HTR-8/SVneo (cell line): Measurements from ENCODE around the gene GYS2.

Experiments used
- DNase-seq: peaks from one replicate; pipeline ENCODE4 v3.0.0; 2011; ENCODE audit warnings: low spot score, mixed read lengths; ENCODE audit not compliant: insufficient read length
- FAIRE-seq: peaks from 2 replicates; lab custom pipeline; 2011; peaks lifted over from hg19 to GRCh38; lab: Jason Lieb, UNC

GYS2 gene

DNA sequence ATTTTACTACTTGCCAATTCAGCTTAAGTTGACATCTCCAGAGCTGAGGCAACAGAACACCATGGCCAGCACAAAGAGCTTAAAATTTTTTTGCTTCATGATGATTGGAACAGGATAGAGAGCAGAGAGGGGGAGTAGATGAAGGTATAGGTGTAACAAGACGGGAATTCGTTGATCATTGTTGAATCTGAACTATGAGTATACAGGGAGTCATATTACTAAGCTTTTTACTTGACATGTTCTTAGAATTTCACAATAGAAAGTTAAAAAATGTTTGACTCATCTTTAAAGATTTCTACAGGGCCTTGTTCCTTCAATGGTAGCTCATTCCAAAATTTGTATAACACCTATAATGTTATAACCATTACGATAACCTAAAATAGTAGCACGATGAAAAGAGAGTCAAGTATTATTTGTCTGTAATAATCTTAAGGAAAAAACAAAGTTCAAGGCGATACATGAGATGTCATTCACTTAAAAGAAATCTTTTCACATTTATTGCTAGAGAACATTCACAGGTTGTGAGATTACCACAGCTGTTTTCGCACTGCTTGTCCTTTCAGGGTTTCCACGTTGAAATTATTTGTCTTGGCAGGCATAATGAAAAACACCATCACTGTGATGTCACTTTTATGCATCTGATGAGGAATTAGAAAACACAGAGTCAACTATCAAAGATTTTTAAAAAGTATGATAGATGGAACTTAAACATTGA, 44.6 kb downstream of the GYS2 start:
- FAIRE-seq, result no peak
- DNase-seq, result no peak

DNA sequence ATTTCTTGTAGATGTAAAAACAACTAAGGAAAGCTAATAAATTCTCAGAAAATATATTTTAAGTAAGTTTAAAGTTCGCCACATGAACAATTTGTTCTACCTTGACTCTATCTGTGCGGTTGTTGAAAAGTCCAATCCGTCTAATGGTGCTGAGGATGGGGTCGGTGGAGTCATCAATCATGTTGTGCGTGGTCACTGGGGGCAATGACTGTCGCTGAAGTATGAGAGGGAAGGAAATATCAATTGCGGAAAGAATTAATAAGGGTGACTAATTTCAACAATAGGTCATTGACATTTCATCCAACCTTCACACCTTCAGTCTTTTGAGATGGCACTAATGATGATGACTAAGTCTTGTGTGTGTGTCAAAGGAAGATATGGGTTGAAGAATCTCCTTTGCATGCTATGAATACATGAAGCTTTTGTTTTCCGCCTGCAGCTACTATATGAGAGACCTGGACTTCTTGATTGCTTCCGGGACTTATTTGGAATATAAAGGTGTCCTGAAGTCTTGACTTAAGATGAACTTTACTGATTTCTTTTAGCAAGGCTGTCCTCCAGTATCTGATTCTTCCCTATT, 46.5 kb downstream of the GYS2 start:
- no peak for DNase-seq
- no peak for FAIRE-seq

DNA sequence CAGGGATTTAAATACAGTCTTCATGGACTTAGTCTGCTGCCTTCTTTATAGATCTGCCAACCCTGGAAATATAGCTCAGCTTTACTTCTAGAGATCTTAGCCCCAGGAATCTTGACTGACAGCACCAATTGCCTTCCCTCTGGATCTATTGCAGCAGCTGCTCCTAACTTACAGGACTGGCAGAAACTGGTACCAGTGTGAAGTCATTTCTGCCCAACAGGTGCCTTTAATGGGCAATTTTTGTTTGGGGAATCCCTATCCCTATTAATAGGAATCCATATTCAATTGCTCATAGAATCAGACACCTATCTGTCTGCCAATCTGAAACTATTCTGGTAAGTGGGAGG, 51.3 kb downstream of the GYS2 start:
- no peak for DNase-seq

DNA sequence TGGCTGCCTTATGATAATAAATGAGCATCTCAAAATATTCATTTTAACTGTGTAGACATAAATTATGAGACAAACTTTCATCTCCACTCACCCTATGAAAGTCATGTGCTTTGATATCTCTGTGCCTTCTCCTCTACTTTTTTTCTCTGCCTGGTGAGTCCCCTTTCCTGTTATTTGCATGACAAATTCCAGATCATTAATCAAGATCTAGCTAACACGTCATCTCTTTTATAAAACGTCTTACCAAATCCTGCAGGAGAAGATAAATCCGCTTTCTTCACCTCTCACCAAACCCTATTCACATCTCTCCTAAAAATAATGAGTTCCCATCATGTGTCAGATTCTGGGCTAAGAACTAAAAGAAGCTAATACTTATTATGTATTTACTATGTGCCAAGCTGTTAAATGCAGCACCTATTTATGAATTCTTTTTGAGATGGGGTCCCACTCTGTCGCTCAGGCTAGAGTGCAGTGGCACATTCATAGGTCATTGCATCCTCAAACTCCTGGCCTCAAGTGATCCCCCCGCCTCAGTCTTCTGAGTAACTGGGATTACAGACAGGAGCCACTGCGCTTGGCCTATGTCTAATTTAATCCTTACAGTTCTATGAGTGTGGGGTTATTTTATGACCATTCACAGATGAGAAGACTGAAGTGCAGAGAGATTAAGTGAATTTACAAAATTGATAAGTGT, 51.9 kb downstream of the GYS2 start:
- no peak for DNase-seq
- no peak for FAIRE-seq

More for the DNA sequence above, 51.3 kb downstream of the GYS2 start:
- FAIRE-seq, result no peak

DNA sequence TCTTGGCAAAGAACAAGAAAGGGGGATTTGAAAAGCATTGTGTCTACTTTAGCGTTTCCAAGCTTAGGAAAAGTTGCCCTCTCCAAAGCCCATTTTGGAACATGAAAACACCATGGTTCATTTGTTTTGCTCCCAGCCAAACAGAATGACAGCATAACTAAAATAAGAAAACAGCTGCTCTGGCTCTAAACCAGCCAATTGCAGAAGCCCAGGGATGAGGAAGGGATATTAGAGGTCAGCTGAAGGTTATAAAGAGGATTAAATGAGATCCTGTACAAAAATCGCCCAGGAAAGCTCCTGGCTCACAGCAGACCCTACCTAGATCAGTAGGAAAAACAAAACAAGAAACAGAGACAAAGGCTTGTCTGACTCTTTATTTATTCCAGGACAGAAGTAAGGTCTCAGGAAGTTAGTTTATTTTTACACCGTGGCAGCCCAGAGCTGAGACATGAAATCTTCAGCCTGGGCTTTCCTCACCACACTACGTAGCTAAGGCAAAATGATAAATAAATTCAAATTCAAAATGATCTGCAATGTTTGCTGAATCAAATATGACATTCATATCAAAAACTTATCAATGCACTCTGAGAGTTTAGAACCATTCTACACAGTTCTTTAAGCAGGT, 52.7 kb downstream of the GYS2 start:
- FAIRE-seq, result no peak
- DNase-seq, result no peak

DNA sequence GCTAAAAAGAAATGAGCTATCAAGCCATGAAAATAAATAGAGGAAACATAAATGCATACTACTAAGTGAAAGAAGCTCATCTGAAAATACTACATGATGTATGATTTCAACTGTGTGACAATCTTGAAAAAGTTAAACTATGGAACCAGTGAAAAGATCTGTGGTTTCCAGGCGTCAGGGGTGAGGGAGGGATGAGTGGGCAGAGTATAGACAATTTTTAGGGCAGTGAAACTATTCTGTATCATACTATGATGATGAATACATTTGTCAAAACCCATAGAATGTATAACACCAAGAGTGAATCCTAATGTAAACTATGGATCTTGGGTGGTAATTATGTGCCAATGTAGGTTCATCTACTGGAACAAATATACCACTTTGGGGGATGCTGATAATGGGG, 57.2 kb downstream of the GYS2 start:
- no peak for FAIRE-seq
- DNase-seq, result no peak

DNA sequence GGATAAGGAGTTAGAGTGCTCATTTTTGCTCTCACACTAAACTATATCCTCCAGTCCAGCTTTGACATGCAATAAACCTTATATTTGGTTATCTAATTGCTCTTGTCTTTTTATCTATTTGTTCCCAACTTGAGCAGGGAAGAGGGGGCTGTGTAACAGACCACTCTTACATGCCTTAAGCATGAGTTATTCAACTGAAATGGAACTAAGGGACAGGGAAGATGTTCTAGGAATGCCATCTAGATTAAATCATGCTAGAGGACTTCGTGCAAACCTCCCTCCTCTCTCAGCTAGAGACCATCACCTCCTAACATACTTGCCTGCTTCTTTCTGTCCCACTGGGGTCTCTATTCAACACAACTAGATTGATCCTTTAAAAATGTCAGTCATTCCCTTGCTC, 57.9 kb downstream of the GYS2 start:
- FAIRE-seq (no peak), DNase-seq (no peak)

DNA sequence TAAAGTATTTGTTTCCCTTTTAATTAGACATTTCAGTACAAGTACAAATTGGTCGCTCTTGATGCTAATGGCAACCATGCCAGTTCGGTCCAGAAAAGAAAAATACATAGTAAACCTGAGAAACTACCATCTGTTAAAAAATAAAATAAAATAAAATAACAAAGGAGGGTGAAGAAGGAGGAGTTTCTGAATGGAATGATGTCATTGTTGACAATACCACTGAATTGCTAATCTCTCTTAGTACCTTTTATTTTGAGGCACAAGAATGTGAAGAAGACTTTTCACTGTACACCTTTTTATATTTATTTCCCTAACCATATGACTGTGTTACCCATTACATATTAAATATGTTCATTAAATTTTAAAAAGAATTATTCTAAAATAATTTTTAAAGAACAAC, 59.1 kb downstream of the GYS2 start:
- no peak for FAIRE-seq
- no peak for DNase-seq

DNA sequence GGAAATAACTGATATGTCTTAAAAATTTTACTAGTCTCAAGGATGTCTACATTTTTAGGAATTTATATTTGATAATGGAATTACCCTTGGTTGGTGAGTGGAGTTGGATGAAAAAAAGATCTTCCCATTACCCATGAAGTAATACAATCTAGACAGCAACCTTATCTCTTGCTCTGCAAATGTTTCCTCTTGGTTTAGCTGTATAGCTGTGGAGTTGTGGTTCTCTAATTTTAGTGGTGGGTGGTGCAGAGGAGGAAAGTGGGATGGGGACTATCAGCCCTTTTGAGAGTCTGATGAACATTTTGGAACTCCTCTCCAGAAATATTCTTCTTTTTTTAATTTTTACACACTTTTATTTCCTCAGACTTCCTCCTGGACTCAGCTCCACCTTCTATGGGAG, 61.5 kb downstream of the GYS2 start:
- FAIRE-seq, result no peak
- no peak for DNase-seq

DNA sequence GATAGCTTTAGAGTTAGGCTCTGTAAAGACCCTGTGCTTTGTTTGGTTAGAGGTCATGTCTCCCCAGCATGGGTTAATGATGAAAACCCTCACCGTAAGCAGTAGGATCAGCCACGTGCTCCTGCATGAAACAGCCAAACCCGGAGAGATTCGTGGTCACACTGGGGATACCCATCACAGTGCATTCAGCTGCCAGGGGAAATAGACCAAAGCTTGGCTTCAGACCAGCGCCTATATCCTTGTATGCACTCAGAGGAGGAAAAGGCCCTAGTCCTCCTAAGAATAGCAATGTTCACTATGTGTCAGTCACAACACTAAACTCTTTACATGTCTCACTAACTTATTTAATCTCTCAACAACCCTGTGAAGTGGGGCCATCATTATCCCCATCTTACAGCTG, 62.2 kb downstream of the GYS2 start:
- DNase-seq, result no peak
- FAIRE-seq, result no peak

DNA sequence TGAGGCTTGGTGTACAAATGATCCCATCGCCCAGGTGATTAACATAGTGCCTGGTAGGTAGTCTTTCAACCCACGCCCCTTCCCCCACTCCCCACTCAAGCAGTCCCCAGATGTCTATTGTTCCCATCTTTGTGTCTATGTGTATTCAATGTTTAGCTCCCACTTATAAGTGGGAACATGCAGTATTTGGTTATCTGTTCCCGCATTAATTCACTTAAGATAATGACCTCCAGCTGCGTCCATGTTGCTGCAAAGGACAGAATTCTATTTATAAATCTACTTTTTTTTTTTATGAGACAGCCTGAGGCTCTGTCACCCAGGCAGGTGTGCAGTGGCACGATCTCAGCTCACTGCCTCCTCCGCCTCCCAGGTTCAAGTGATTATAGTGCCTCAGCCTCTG, 62.9 kb downstream of the GYS2 start:
- FAIRE-seq (no peak), DNase-seq (no peak)

DNA sequence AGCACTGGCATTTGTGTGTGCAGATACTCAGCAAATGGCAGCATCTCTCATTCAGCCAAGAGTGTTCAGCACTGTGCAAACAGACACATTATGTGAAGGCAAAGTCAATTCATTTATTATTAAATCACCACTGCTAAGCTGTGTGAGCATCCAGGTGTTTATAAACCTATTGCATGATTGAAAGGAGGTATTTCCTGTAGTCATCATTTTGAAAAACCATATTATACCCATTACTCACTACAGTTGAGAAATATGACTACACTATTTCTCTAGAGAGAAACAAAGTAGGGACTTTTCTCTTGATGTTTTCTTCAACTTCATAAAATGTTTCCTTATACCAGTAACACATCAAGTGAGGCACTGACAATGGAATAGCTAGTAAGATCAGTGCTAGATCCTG, 64.8 kb downstream of the GYS2 start:
- no peak for DNase-seq

DNA sequence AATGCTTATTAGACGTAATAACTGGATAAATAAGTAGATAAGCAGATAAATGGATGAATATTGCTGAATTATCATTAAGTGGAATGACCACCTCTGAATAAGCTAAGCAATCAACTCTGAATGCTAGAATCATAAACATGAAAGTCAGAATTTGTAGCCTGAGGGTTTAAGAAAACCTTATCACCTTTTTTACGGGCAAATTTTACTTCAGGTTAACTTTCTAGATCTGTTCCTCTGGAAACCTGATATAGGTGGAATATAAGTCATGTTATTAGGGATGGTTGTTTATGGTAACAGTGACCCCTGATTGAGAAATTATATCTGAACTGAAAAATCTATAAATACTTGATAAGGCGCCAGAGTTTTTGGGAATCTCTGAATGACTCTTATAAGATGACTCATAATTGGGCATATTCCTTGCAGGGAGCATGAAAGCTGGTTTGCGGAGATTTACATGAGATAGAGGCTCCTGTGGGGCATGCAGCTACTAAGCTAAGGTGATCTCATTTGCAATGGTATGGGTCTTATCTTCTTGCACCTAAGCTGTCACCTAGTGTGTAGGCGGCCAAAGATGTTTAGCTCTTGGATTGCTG, 66.5 kb downstream of the GYS2 start:
- DNase-seq (no peak), FAIRE-seq (no peak)

More for the DNA sequence above, 64.8 kb downstream of the GYS2 start:
- no peak for FAIRE-seq

DNA sequence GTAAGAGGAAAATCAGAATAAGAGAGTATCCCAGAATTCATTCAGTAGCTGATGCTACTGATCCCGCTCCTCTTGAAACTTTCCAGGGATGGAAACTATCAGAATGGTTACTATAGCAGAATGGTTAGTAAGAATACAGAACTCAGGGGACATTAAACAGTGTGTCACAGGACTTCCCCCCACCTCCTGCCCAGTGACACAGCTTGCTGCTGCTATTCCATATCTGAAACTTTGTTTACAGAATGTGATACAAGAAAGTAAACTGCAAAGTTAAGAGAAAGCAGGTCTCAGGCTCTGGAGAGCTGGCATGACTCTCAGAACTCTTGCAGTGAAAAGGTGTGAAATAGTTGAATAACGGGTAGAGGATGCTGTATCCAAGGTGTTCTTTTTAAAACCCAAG, 75.2 kb downstream of the GYS2 start:
- DNase-seq, result no peak
- no peak for FAIRE-seq

DNA sequence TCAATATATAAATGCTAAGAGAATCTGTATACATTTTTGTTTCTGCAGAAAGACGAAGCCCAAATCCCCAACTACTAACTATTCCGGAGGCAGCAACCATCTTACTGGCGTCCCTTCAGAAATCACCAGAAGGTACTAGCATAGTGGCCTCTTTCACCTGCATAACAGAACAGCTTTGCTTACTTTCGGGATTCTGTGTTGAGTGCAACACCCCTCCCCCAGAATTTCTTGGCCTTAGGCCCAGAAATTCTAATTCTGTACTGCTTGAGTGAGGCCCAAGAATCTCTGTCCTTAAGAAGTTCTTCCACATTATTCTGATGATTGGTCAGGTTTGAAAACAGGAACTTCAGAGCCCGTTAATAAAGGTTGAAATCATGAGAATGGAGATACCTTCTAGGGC, 75.7 kb downstream of the GYS2 start:
- no peak for FAIRE-seq
- no peak for DNase-seq

DNA sequence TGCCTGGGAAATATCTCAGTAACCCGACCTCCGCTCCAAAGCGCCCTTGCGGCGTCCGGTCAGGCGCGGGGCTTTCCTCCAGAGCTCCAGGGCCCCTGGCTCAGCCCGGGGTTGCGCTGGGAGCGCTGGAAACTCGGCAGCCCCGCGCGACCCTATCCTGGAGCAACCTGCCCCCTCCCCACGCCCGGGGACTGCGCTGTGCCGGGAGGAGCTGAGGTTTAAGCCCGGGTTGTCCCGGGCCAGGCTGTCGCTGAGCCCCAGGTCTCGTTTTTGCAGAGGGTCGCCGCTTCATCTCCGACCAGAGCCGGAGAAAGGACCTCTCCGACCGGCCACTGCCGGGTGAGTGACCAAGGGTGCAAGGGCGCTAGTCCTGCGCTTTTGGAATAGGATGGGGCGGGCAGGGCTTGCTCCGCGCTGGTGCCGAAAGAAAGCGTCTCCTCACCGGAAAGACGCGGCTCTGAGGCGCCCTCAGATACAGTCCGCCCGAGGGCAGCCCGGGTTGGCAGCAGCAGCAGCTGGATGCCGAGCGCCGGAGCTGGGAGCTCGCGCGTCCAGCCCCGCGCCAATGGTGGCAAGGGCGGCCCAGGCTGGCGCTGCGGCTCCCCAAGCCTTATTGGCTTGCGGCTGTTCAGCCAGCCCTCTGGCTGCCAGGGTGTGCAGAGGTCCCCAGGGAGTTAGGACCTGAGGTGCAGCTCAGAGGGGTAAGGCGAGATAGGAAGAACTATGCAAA, 77.0 kb downstream of the GYS2 start:
- DNase-seq (peak; percentile 32), FAIRE-seq (no peak)

DNA sequence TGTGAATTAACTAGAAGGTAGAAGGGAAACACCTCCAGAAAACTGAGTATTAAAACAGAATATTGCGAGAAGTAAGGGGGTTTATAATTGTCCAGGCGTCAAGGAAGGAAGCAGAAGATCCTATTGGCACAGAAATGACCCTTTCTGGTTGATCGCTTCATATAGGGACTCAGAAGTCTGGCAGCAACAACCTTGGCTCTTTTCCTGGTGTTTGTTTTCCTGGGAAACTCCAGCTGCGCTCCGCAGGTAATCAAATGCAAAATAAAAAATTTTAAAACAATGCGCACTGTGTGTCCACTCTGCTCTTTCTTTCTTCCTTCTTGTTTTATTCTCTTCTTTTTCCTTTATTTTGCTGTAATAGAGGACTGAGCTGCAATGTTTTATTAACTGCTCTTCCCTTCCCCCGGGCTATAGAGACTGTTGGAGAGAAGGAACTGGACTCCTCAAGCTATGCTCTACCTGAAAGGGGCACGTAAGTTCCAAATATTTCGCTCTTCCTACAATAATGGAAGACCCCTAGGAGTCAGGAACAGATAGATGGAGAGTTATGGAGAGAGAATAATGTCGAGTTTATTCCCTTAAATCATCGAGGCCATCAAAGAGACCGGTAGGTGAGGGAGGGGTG, 77.8 kb downstream of the GYS2 start:
- DNase-seq (no peak), FAIRE-seq (no peak)

DNA sequence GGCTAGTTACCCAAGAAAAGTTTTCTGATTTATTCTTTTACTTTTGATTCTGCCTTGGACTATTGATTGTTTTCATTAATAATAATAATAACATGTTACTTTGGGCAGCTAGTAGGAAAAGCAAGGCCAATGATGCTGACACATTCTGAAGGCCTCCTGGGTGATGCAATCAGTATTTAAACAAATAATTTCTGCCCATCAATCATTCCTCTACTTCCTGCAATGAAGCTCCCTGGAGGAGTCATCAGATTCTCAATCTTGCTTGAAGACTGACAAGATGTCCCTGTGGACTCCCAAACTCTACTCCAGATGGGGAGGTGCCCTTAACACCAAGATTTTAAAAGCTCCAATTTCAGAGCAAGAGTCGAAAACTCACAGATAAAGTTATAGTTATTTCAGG, 78.6 kb downstream of the GYS2 start, which contains the start of gene SPX:
Gene SPX (plus strand): TSS at position 244 of the 400 bp plus-strand sequence. CDS start 177 bp downstream, outside the sequence.
- peak; percentile 15 for DNase-seq
- no peak for FAIRE-seq

DNA sequence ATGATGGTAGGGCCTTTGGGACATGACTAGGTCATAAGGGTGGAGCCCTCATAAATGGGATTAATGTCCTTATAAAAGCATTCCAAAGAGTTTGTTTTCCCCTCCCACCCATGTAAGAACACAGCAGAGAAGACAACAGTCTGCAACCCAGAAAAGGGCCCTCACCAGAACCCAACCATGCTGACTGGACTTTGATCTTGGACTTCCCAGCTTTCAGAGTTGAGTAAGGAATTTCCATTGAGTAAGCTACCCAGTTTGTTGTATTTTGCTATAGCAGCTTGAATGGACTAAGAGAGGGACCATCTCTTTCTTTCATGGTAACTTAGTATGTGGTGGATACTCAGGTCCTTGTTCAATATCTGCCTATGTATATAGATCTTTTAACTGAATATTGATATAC, 81.5 kb downstream of the GYS2 start:
- DNase-seq (no peak), FAIRE-seq (no peak)

DNA sequence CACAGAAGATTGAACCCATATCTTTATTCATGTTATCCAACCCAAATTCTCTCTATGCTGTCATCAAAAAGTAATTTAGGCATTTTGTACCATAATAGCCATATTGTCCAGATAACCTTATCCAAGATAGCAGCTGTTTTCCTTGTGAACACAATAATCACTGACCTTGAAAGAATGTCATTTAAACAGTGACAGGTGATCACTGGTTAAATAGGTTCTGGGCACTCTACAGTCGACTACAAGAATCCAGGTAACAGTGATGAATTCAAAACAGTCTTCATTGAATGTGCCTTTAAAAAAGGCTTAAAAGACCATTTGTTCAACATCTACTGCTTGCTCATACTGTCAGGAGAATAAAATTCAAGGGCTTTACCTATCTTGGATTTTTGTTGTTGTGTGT, 83.1 kb downstream of the GYS2 start:
- FAIRE-seq (no peak), DNase-seq (no peak)
